Frontal cortex (tissue), 4 donors: ENCODE data around the gene ETV5. TPM values are rescaled to one million over a fixed set of nuclear protein-coding genes. Genes with fewer than 3 reads are reported as not detected.

Experiments
- DNase-seq, 2 donors: peaks; one replicate each; pipeline ENCODE4 v3.0.0; 2012; ENCODE audit warnings: low spot score in 2 of 2
- FAIRE-seq: peaks from 2 replicates; lab custom pipeline; 2012; peaks lifted over from hg19 to GRCh38; lab: Jason Lieb, UNC
- total RNA-seq: library from RNA; depleted of rRNA; stranded (reverse); fragments of >200 nt; gene quantifications from one replicate; pipeline ENCODE4 v1.2.3, GENCODE V29; 2014
- donor health status: control.
- donor health status: control.
- donor health status: control.

ETV5 gene
- total RNA-seq, 1 donor from 2014 or later, result 25.7 TPM

DNA sequence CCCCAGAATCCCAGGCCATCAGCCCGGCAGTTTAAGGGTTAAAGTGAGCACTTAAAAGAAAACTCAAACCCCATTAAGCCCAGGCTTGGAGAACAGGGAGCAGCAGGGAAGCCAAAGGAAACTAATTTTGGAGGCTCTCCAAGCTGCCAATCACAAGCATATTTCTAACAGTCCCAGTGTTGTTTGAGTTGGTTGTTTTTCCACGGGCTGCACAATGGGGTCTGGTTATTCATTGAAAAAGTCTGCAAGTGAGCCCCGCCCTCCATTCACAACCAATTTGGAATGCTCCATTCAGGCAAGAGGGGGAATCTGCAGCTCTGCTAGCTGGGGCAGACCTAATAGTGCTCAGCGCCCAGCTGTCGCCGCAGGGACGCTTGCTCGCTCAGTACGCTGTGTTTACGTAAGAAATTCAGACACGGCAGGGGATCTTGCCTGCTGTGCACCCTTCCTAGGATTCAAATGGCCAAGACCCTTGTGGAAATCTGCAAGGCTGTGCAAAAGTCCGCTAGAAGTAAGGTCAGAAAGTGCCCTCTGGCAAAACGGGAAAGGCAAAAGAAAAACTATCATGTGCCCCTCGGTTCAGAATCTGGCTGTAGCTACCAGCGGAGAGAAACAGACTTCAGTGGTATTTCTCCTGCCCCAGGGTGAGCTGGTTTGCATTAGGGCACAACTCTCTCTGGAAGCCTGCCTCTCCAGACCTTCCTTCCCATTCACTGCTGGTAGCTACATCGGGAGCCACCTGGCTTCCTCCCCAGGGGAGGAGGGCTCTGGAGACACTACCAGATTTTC, 11.0 kb downstream of the ETV5 start:
- DNase-seq (peak; percentile 72 to 75), FAIRE-seq (peak; percentile 75)

DNA sequence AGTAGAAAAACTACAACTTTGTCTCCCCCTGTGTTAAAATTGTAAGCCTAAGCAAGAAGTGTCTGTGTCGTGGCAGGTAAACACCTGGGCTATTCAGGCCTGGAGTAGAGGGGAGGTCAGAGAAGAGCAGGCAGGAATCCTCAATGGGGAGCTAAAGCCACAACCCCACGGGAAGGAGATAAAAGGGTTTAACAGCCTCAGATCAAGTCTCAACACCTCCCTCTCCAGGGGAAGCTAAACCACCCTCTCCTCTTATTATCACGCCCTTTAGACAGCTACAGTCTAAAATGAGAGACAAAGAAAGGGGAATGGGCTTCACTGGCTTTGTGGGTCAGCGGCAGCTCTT, 11.6 kb downstream of the ETV5 start:
- FAIRE-seq (no peak), DNase-seq (no peak)

GRCh38 chr3:186096290-186096689, 12.6 kb downstream of the ETV5 start:
- FAIRE-seq, result no peak
- DNase-seq, result no peak

DNA sequence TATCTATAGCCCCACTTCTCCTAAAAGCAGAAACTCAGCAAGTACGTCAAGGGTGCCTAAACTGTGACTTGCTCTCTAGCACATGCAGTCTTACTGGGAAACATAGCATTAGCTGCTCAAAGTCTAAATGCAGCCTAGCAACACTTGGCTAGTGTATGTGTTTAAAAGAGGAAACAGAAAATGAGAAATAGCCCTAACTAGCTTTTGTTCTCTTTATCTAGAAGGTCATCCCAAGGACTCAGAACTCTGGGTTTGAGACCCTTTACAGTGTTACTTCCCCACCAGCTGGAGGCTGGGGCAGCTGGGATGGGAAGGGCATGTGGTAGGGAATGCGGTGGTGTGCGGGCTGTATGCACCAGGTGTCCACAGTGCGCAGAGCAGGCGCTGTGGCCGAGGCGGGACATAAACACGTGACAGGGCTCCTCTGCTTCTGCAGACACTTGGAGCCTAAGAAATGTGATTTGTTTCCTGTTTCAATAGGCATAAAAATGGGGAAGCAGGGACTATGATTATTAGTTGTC, 13.3 kb downstream of the ETV5 start:
- no peak for DNase-seq
- FAIRE-seq, result no peak

DNA sequence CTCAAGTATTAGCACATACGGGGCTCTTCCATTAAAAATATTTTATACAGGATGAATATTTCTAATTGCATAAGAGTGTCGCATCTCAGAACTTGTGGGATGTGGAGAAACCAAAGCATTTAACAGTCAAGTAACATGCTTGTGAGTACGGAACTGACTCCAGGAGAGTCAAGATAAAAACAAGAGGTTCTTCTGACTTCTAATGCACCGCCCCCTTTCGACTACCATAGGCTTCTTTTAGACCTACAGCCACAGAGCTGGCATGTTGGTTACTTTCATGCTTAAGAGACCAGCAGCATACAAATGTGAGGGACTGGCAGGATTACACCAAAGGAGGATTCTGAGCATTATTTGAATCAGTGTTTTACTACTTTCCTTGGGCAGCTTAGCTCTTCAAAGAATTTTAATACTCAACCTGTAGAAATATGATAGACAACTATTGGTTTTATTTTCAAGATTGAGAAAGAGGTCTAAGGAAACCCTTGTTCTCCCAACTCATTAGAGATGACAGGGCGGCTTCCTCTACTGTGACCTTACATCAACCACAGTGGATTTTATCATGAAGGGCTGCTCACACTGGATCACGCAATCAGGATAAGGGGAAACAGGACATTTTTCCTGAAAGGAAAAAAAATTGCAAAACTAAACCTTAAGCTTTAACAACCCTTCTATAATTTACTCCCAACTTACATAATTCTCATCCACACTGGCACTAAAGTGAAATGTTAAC, 14.0 kb downstream of the ETV5 start:
- DNase-seq (no peak), FAIRE-seq (no peak)

- FAIRE-seq (no peak), DNase-seq (no peak)
These were observed 14.6 kb downstream of the ETV5 start for GRCh38 chr3:186094271-186094670.

- DNase-seq (no peak), FAIRE-seq (no peak)
These were observed 15.5 kb downstream of the ETV5 start for GRCh38 chr3:186093271-186093900.

- FAIRE-seq (no peak), DNase-seq (no peak)
These were observed 16.4 kb downstream of the ETV5 start for GRCh38 chr3:186092360-186093070.

DNA sequence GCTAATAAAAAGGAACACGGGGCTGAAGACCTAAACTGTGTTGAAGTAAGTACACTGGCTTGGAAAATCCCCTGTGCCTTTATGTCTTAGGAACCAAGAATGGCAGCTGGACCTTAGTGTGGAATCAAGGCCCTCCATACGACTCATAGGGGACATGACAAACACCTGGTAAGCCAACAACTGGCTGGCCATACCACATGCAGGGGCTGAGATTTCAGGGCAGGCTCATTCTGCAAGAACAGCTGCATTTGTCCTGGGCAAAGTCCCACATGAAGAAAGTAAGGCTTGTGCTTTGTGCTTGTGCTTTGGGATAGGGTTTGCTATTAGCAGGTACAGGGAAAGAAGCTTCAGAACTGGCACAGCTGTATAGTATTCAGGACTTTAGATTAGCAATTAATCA, 18.0 kb downstream of the ETV5 start:
- no peak for FAIRE-seq
- no peak for DNase-seq

DNA sequence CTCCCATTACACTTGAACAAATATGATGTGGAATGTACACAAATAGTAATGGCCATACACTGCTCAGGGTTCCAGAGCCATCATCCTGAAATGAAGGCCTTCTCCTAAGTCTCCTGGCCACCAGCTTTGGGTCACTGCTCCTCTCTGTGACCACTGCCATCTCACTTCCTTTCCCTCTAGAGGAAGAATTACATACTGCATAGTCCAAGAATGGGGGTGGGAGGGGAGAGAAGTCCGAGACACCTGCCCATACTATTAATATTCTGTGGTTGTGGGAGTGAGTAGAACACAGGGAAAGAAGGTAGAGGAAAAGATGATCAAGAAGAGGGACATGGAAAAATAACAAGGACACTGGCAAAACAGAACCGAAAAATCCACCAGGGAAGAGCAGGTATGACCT, 20.6 kb downstream of the ETV5 start:
- no peak for FAIRE-seq
- no peak for DNase-seq

GRCh38 chr3:186084264-186084663, 24.6 kb downstream of the ETV5 start:
- no peak for FAIRE-seq
- no peak for DNase-seq

- DNase-seq, result no peak
- no peak for FAIRE-seq
These were observed 25.1 kb downstream of the ETV5 start for GRCh38 chr3:186083746-186084145.

- no peak for DNase-seq
- FAIRE-seq, result no peak
These were observed 26.7 kb downstream of the ETV5 start for GRCh38 chr3:186082150-186082549.

GRCh38 chr3:186081678-186082077, 27.2 kb downstream of the ETV5 start:
- FAIRE-seq (no peak), DNase-seq (no peak)

- FAIRE-seq (no peak), DNase-seq (no peak)
These were observed 27.9 kb downstream of the ETV5 start for GRCh38 chr3:186080849-186081438.

GRCh38 chr3:186079925-186080324, 29.0 kb downstream of the ETV5 start:
- DNase-seq (no peak), FAIRE-seq (no peak)

GRCh38 chr3:186077466-186077865, 31.4 kb downstream of the ETV5 start:
- no peak for FAIRE-seq
- no peak for DNase-seq

- no peak for FAIRE-seq
- DNase-seq, result no peak
These were observed 32.8 kb downstream of the ETV5 start for GRCh38 chr3:186075931-186076567.

- FAIRE-seq, result no peak
These were observed 33.4 kb downstream of the ETV5 start for GRCh38 chr3:186075489-186075888.

More at GRCh38 chr3:186075489-186075888, 33.4 kb downstream of the ETV5 start:
- no peak for DNase-seq
